ENCODE results near the gene EVL.

DNA sequence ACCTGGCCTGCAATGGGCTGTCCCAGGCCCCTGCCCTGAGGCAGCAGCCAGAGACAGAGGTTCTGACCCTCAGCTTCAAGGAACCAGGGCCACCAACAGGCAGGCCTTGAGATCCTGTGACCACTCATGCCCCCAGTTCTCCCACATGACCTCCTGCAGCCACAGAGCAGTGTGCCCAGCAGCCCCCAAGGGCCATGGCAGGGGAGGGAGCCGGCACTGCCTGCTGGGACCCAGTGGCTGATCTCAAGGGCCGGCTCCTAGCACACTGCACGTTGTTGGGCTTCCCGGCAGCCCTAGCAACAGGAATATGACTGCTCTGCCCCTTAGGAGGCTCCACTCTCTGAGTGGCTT lies 79.4 kb downstream of the EVL start:
- TF ChIP-seq POLR2A (IDR thresholded peaks at IDR 0.05; ENCODE audit: low read length) (no peak), GATA1 (IDR thresholded peaks at IDR 0.05; ENCODE audit: low read depth, low read length) (no peak)
